C4-2B (cell line): ENCODE measurements around the gene DARS1.

Experiments used
- H3K27ac ChIP-seq: fragments of 450-650 bp; 2 replicates; pipeline ENCODE4 v1.5.1; 2017
- CTCF ChIP-seq: fragments of 450-650 bp; conservative IDR thresholded peaks from 2 replicates; pipeline ENCODE4 v1.5.1; 2017; ENCODE audit warnings: mild to moderate bottlenecking
- ZFX ChIP-seq: fragments of 450-650 bp; IDR thresholded peaks from 2 replicates; pipeline ENCODE4 v1.6.1; 2017

Gene DARS1

GRCh38 chr2:136016427-136016826 is 31.0 kb upstream of the DARS1 start:
- TF ChIP-seq CTCF = no peak
- TF ChIP-seq ZFX = no peak

GRCh38 chr2:136015699-136016098 is 30.3 kb upstream of the DARS1 start:
- H3K27ac ChIP-seq = no peak overlapping the region
- TF ChIP-seq CTCF = no peak
- TF ChIP-seq ZFX = no peak

More at GRCh38 chr2:136016427-136016826, 31.0 kb upstream of the DARS1 start:
- H3K27ac ChIP-seq = no peak overlapping the region

GRCh38 chr2:136014411-136014810 is 29.0 kb upstream of the DARS1 start:
- TF ChIP-seq ZFX = no peak
- no peak for TF ChIP-seq CTCF
- H3K27ac ChIP-seq = no peak overlapping the region

- H3K27ac ChIP-seq = no peak overlapping the region
- TF ChIP-seq ZFX (no peak), CTCF (no peak)
Measured at GRCh38 chr2:136013955-136014354, 28.5 kb upstream of the DARS1 start.

GRCh38 chr2:136013136-136013685 is 27.8 kb upstream of the DARS1 start:
- no peak overlapping the region for H3K27ac ChIP-seq
- no peak for TF ChIP-seq ZFX
- TF ChIP-seq CTCF = no peak

DNA sequence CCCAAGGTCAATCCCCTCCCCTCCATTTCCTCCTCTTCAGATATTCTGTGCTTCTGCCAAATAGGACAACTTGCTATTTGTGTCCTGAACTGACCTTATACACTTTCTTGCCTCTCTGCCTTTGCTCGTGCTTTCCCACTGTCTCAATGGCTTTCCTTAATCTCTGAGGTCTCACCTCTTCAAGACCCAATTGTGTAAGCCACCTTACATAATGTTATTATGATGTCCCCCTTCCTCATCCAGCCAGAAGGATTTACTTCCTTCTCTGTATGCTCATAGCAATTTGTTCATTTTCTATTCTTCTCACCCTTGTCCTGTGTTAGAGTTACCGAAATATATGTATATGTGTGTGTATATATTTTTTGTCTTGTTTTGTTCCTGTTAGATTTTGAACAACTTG is 26.9 kb upstream of the DARS1 start:
- no peak overlapping the region for H3K27ac ChIP-seq
- TF ChIP-seq CTCF (no peak), ZFX (no peak)

- H3K27ac ChIP-seq = no peak overlapping the region
- TF ChIP-seq ZFX = no peak
- no peak for TF ChIP-seq CTCF
Measured at GRCh38 chr2:136010126-136010525, 24.7 kb upstream of the DARS1 start.
